ENCODE data around the gene WT1.

Gene WT1

DNA sequence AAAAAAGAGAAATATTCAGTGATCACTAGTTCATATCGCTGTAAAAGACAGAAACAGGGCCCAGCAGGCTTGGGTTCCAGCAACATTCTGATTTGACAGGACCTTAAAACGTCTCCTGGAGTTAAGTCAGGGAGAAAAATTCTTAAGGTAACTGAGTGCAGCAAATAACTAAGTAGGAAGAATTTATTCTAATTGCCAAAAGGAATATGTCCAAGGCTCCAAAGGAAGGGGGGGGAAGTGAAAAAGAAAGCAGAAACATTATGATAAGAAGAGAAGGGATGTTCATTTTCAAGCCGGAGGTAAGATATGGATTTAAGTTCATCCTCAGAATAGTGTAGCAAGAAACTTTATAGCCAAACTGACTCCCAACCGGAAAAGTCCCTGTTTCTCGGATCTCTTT, 90.4 kb downstream of the WT1 start:
- TF ChIP-seq RAD21 (IDR thresholded peaks at IDR 0.05; ENCODE audit: low read depth) (no peak), EP300 (IDR thresholded peaks at IDR 0.05; ENCODE audit: borderline replicate concordance) (no peak), EGR1 (IDR thresholded peaks at IDR 0.05) (no peak), TAF1 (IDR thresholded peaks at IDR 0.05; ENCODE audit: low read depth) (no peak), CEBPB (IDR thresholded peaks at IDR 0.05) (no peak), TCF12 (IDR thresholded peaks at IDR 0.05; ENCODE audit: low read depth) (no peak), FOXM1 (IDR thresholded peaks at IDR 0.05; ENCODE audit: borderline replicate concordance, low read depth) (no peak)
- TF ChIP-seq, protein P1, sequence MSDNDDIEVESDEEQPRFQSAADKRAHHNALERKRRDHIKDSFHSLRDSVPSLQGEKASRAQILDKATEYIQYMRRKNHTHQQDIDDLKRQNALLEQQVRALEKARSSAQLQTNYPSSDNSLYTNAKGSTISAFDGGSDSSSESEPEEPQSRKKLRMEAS (IDR thresholded peaks at IDR 0.05) = no peak
- TF ChIP-seq, protein P2, sequence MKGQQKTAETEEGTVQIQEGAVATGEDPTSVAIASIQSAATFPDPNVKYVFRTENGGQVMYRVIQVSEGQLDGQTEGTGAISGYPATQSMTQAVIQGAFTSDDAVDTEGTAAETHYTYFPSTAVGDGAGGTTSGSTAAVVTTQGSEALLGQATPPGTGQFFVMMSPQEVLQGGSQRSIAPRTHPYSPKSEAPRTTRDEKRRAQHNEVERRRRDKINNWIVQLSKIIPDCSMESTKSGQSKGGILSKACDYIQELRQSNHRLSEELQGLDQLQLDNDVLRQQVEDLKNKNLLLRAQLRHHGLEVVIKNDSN (IDR thresholded peaks at IDR 0.05) = no peak

DNA sequence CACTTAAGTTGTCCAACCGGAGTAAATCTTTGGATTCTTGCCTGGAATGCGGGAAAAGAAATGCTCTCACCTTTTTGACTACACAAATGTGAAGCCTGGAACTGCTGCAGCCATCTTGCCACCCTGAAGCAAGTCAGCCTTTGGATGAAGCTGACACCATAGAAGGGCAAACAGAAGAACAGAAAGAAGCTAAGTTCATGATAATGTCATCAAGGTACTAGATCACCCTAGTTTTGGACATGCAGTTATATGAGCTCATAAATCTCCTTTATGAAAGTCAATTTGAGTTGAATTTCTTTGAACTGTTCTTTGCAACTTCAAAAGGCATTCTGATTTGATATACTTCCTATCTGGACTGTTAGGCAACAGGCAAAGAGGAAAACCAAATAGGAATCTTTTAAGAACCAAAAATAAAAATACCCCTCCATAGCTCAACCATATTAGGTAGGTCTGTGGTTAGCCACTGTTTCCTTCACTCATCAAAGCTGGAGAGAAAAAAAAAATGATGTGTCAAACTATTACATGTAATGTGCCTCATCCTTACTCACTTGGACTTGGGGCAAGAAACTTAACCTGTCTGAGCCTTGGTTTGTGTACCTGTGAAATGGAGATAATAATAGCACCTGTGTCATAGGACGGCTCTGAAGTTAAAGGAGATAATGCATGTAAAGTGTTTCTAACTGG, 91.9 kb downstream of the WT1 start:
- TF ChIP-seq FOXM1 (IDR thresholded peaks at IDR 0.05; ENCODE audit: borderline replicate concordance, low read depth) (no peak), CREB1 (IDR thresholded peaks at IDR 0.05; ENCODE audit: low read depth) (no peak), NFIC (IDR thresholded peaks at IDR 0.05) (no peak), EGR1 (IDR thresholded peaks at IDR 0.05) (no peak), TCF12 (IDR thresholded peaks at IDR 0.05; ENCODE audit: low read depth) (no peak), ZBTB7A (IDR thresholded peaks at IDR 0.05; ENCODE audit: low read depth) (no peak), TAF1 (IDR thresholded peaks at IDR 0.05; ENCODE audit: low read depth) (no peak), TEAD4 (IDR thresholded peaks at IDR 0.05) (no peak), CEBPB (IDR thresholded peaks at IDR 0.05) (no peak), RAD21 (IDR thresholded peaks at IDR 0.05; ENCODE audit: low read depth) (no peak), YY1 (IDR thresholded peaks at IDR 0.05; ENCODE audit: low read depth) (no peak), EP300 (IDR thresholded peaks at IDR 0.05; ENCODE audit: borderline replicate concordance) (no peak)
- TF ChIP-seq, protein P1 (IDR thresholded peaks at IDR 0.05) = no peak
- TF ChIP-seq, protein P2 (IDR thresholded peaks at IDR 0.05) = no peak
- TF ChIP-seq, protein P3, sequence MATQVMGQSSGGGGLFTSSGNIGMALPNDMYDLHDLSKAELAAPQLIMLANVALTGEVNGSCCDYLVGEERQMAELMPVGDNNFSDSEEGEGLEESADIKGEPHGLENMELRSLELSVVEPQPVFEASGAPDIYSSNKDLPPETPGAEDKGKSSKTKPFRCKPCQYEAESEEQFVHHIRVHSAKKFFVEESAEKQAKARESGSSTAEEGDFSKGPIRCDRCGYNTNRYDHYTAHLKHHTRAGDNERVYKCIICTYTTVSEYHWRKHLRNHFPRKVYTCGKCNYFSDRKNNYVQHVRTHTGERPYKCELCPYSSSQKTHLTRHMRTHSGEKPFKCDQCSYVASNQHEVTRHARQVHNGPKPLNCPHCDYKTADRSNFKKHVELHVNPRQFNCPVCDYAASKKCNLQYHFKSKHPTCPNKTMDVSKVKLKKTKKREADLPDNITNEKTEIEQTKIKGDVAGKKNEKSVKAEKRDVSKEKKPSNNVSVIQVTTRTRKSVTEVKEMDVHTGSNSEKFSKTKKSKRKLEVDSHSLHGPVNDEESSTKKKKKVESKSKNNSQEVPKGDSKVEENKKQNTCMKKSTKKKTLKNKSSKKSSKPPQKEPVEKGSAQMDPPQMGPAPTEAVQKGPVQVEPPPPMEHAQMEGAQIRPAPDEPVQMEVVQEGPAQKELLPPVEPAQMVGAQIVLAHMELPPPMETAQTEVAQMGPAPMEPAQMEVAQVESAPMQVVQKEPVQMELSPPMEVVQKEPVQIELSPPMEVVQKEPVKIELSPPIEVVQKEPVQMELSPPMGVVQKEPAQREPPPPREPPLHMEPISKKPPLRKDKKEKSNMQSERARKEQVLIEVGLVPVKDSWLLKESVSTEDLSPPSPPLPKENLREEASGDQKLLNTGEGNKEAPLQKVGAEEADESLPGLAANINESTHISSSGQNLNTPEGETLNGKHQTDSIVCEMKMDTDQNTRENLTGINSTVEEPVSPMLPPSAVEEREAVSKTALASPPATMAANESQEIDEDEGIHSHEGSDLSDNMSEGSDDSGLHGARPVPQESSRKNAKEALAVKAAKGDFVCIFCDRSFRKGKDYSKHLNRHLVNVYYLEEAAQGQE (IDR thresholded peaks at IDR 0.05; ENCODE audit: low read depth) = no peak

DNA sequence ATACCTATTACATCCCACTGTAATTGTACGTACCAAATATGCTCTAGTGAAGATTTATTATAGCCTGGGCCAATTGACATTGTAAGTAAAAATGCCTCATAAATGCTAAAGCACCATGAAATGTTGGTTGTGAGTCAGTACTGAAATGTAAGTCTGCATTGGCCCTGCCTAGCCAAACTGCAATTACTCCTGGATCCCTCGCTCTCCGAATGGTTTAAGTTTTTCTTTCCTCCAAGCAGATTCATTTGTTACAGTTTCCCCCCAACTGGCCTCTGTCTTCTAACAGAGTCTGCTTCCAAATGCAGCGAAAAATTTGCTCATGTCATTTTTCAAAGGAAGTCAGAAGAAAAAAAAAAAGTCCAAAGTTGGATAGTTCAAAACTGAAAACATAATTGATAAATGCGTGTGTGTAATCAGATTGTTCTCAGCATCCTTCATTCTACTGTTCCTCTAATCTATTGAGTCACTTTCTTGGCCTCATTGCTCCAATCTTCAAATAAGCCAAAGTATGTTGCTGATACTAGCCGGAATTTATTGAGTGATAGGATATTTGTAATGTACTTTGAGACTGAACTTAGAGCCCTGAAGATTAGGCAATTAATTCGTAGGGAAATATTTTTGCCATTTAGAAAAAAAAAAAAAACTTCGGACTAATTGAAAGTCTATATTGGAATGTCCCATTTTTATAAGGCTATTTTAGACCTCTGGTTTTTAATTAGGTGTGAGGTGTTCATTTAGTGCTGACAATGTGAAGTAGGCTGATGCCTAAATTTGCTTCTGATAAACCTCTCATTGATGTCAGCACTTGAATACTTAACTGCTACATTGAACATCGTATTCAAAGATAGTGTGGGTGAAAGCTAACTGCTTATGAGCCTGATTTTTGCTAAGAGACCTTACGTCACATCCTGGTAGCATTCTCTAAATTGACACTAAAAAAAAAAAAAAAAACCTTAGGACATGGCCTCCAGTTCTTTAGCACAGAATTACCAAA, 93.4 kb downstream of the WT1 start:
- TF ChIP-seq TAF1 (IDR thresholded peaks at IDR 0.05; ENCODE audit: low read depth) (no peak), TEAD4 (IDR thresholded peaks at IDR 0.05) (no peak), EP300 (IDR thresholded peaks at IDR 0.05; ENCODE audit: borderline replicate concordance) (no peak), NFIC (IDR thresholded peaks at IDR 0.05) (no peak), EGR1 (IDR thresholded peaks at IDR 0.05) (no peak), TCF12 (IDR thresholded peaks at IDR 0.05; ENCODE audit: low read depth) (no peak), FOXM1 (IDR thresholded peaks at IDR 0.05; ENCODE audit: borderline replicate concordance, low read depth) (no peak), CEBPB (IDR thresholded peaks at IDR 0.05) (no peak)

DNA sequence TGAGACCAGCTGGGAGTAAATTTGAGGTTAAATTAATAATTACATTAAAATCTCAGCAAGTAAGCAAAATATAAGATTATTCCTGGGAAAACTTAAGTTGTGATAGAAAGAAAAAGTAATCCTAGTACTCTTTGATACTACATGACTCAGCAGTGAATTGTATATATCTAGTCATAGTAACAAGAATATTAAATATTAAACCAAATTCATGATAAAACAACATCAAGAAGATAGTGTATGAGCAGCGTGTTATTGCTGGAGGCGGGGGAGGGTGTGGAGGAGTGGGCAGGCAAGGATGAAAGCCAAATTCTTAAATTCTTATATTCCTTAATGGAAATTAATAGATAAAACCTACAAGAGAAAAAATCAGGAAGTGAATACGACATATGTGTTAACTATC, 95.2 kb downstream of the WT1 start:
- TF ChIP-seq EGR1 (IDR thresholded peaks at IDR 0.05) = no peak
- no peak for TF ChIP-seq RAD21 (IDR thresholded peaks at IDR 0.05; ENCODE audit: low read depth)
- TF ChIP-seq TEAD4 (IDR thresholded peaks at IDR 0.05) = no peak
- TF ChIP-seq, protein P1 (IDR thresholded peaks at IDR 0.05) = no peak
